ENCODE measurements around the gene KMT2D. TPM values are rescaled to one million over a fixed set of nuclear protein-coding genes. Genes with fewer than 3 reads are reported as not detected.

The KMT2D gene
- total RNA-seq (2014; rRNA removed) (41.9 and 51.7 TPM in 2 replicates), Bru-seq, nascent RNA (percentile 83 among the genes with signal in this experiment), BruChase-seq, experiment 1, labeled RNA remaining after a 6-hour chase (percentile 97 among the genes with signal in this experiment), BruChase-seq, experiment 2, labeled RNA remaining after a 2-hour chase (percentile 94 among the genes with signal in this experiment)
- long read RNA-seq, partial matches to known transcripts: 6 of 34 reads
- long read RNA-seq, other reads (novel, unspliced or antisense): 28 of 34 reads

GRCh38 chr12:49060237-49061156 is at the start of gene KMT2D:
Gene KMT2D (minus strand): TSS chr12:49060794. CDS start chr12:49055324, 5,470 bp downstream.
- TF ChIP-seq EZH2phosphoT487 (IDR thresholded peaks at IDR 0.05; ENCODE audit: borderline replicate concordance, low read length): no peak
- no peak for TF ChIP-seq EZH2 (IDR thresholded peaks at IDR 0.05; ENCODE audit: low read length, unreplicated experiment)
- no peak; the same call in 1 of the 2 replicates for TF ChIP-seq CTCF (conservative IDR thresholded peaks at IDR 0.05; ENCODE audit: low read depth, low read length)
- H3K27me3 ChIP-seq (ENCODE audit: low read length): no peaks in the 10 kb centered on the region
- peaks cover 66% of the 10 kb centered on the region for H3K79me2 ChIP-seq (ENCODE audit: low read length)
- intact Hi-C loops (cut with micrococcal nuclease): no loop called here
- H3K9me2 ChIP-seq (replicated peaks; ENCODE audit: low read length): no peaks in the 10 kb centered on the region
- peak within 1 kb of the TSS; percentile 93 for H3K4me2 ChIP-seq (ENCODE audit: low read length)
- ATAC-seq: peak; percentile 59
- peaks cover 23% of the 10 kb centered on the region for H3K4me1 ChIP-seq (ENCODE audit: insufficient read depth, low read length)
- H2AFZ ChIP-seq (ENCODE audit: low read length): peak within 1 kb of the TSS; percentile 93
- peak; percentile 87 for DNase-seq
- H3K9me3 ChIP-seq (ENCODE audit: low read length): no peaks in the 10 kb centered on the region
- H3K9ac ChIP-seq (ENCODE audit: low read length): peak within 1 kb of the TSS; percentile 99
- no TSS peak for BruUV-seq (replicated peaks)
- peak within 1 kb of the TSS; percentile 87 for H3K4me3 ChIP-seq (ENCODE audit: low read length)
- H4K20me1 ChIP-seq (ENCODE audit: low read length): peaks cover 41% of the 10 kb centered on the region
- CTCF ChIA-PET: no interaction called here
- POLR2A ChIA-PET (ENCODE audit: unreplicated experiment): no interaction called here
- H3F3A ChIP-seq (ENCODE audit: low read length, unreplicated experiment): no peaks in the 10 kb centered on the region
- H3K27ac ChIP-seq (ENCODE audit: low read length): peak within 1 kb of the TSS; percentile 89
- no peaks in the 10 kb centered on the region; the same call in 1 of the 2 replicates for H3K36me3 ChIP-seq (ENCODE audit: low read depth, low read length)

- H3K79me2 ChIP-seq (ENCODE audit: low read length): peaks cover 34% of the 10 kb centered on the region
- ATAC-seq: peak; percentile 3
- no TSS peak for BruUV-seq (replicated peaks)
Observed at GRCh38 chr12:49109641-49110463, 49.3 kb upstream of the KMT2D start.

More at GRCh38 chr12:49109641-49110463, 49.3 kb upstream of the KMT2D start:
- Histone ChIP-seq H2AFZ (ENCODE audit: low read length) (peak overlapping the region; percentile 84), H3K4me2 (ENCODE audit: low read length) (peak overlapping the region; percentile 94), H3K9ac (ENCODE audit: low read length) (peak overlapping the region; percentile 78), H3K9me3 (ENCODE audit: low read length) (no peaks in the 10 kb centered on the region), H3K27me3 (ENCODE audit: low read length) (no peaks in the 10 kb centered on the region), H3K27ac (ENCODE audit: low read length) (0 out of 2 replicates have a peak overlapping the region, but pooled peaks have one; percentile 10), H3K4me1 (ENCODE audit: insufficient read depth, low read length) (peaks cover 30% of the 10 kb centered on the region), H3K4me3 (ENCODE audit: low read length) (peak overlapping the region; percentile 94), H3F3A (ENCODE audit: low read length, unreplicated experiment) (no peaks in the 10 kb centered on the region), H3K36me3 (ENCODE audit: low read depth, low read length) (no peaks in the 10 kb centered on the region), H3K9me2 (replicated peaks; ENCODE audit: low read length) (no peaks in the 10 kb centered on the region), H4K20me1 (ENCODE audit: low read length) (no peaks in the 10 kb centered on the region)
- no peak for TF ChIP-seq CTCF (conservative IDR thresholded peaks at IDR 0.05; ENCODE audit: low read depth, low read length)
- TF ChIP-seq EZH2 (IDR thresholded peaks at IDR 0.05; ENCODE audit: low read length, unreplicated experiment): no peak
- TF ChIP-seq EZH2phosphoT487 (IDR thresholded peaks at IDR 0.05; ENCODE audit: borderline replicate concordance, low read length): no peak
- DNase-seq: no peak
- ChIA-PET CTCF (interaction anchor here (0.6 to 1.5 kb wide), 3 partner anchors 11 to 22 kb away, joined by 3 to 6 read pairs (median 3); no protein-coding TSS in a partner anchor), POLR2A (ENCODE audit: unreplicated experiment) (interaction anchor here (0.6 to 1.0 kb wide), 2 partner anchors 21 to 40 kb away, joined by 3 to 4 read pairs; partner anchors contain the start of gene RHEBL1)
- intact Hi-C loops (cut with micrococcal nuclease): loop anchor here (2.0 kb wide), 1 partner anchor 15 kb away; the partner anchor contains the start of gene DHH
